H1 (cell line): ENCODE results near the gene CELSR1. TPM values are rescaled to one million over a fixed set of nuclear protein-coding genes. Genes with fewer than 3 reads are reported as not detected.

Experiments
- CTCF ChIA-PET: fragments of 300-600 bp; sonication (Branson Sonifier 250); formaldehyde crosslinking; loops from one replicate; lab custom pipeline; 2021; ENCODE audit not compliant: partially characterized antibody; lab: Charles Lee
- POLR2A ChIA-PET: fragments of 300-600 bp; sonication (Branson Sonifier 250); formaldehyde crosslinking; loops from one replicate; lab custom pipeline; 2021; ENCODE audit warnings: inconsistent platforms; ENCODE audit not compliant: partially characterized antibody; lab: Charles Lee
- DNase-seq, 2 experiments: peaks; one replicate each; pipeline versions ENCODE4 v3.0.0 to v3.0.0-alpha.2; 2010 to 2022; ENCODE audit warnings: low spot score in 2 of 2, low read depth in 1 of 2, mixed read lengths in 1 of 2
- FAIRE-seq: peaks from 2 replicates; lab custom pipeline; 2011; peaks lifted over from hg19 to GRCh38; lab: Jason Lieb, UNC
- H2AFZ ChIP-seq: 2 replicates; pipeline ENCODE4 v1.8.1; 2012; ENCODE audit warnings: low read length, inconsistent platforms
- H2AK5ac ChIP-seq: 2 replicates; pipeline ENCODE4 v1.6.1; 2013; ENCODE audit warnings: low read depth, low read length
- H2BK120ac ChIP-seq: replicated peaks from 2 replicates; pipeline ENCODE3; 2013; ENCODE audit warnings: low read depth, low read length, inconsistent platforms
- H2BK12ac ChIP-seq: 2 replicates; pipeline ENCODE4 v1.6.1; 2013; ENCODE audit warnings: low read depth, low read length
- H2BK15ac ChIP-seq: 2 replicates; pipeline ENCODE4 v1.6.1; 2013; ENCODE audit warnings: low read length
- H2BK20ac ChIP-seq: 2 replicates; pipeline ENCODE4 v1.6.1; 2013; ENCODE audit warnings: low read length
- H2BK5ac ChIP-seq: 2 replicates; pipeline ENCODE4 v1.6.1; 2013; ENCODE audit warnings: low read depth, low read length
- H3K14ac ChIP-seq: 2 replicates; pipeline ENCODE4 v1.6.1; 2013; ENCODE audit warnings: inconsistent platforms; ENCODE audit not compliant: insufficient read length
- H3K18ac ChIP-seq: 2 replicates; pipeline ENCODE4 v1.6.1; 2013; ENCODE audit warnings: low read length; ENCODE audit errors: extremely low read depth
- H3K23ac ChIP-seq: 2 replicates; pipeline ENCODE4 v1.6.1; 2013; ENCODE audit warnings: inconsistent platforms; ENCODE audit not compliant: insufficient read length
- H3K23me2 ChIP-seq: 2 replicates; pipeline ENCODE4 v1.6.1; 2013; ENCODE audit warnings: low read depth, low read length
- H3K27ac ChIP-seq: 2 replicates; pipeline ENCODE4 v1.6.1; 2011; ENCODE audit warnings: low read depth, low read length, inconsistent platforms
- H3K27me3 ChIP-seq, 4 experiments: replicated peaks in 1 of 4; 1 replicate in 1 of 4; 2 replicates in 3 of 4; pipeline versions ENCODE4 v1.6.1 to v1.8.1; 2011 to 2013; ENCODE audit warnings: low read length in 3 of 4, mild to moderate bottlenecking in 3 of 4, inconsistent platforms in 2 of 4, mixed read lengths in 2 of 4, moderate library complexity in 1 of 4; ENCODE audit not compliant: control insufficient read depth in 3 of 4, insufficient read depth in 3 of 4; ENCODE audit errors: extremely low read depth in 1 of 4
- H3K36me3 ChIP-seq, 4 experiments: 2 replicates each; pipeline versions ENCODE4 v1.6.1 to v1.8.1; 2011 to 2013; ENCODE audit warnings: mild to moderate bottlenecking in 4 of 4, low read length in 3 of 4, moderate library complexity in 2 of 4, control low read depth in 1 of 4, inconsistent platforms in 1 of 4; ENCODE audit not compliant: insufficient read depth in 4 of 4, control insufficient read depth in 2 of 4
- H3K4ac ChIP-seq: replicated peaks from 2 replicates; pipeline ENCODE3; 2013; ENCODE audit warnings: low read length, low read depth, mixed read lengths, inconsistent platforms; ENCODE audit not compliant: insufficient read length
- H3K4me1 ChIP-seq, 4 experiments: replicated peaks in 1 of 4; 1 replicate in 1 of 4; 2 replicates in 3 of 4; pipeline versions ENCODE4 v1.6.1 to v1.8.1; 2011 to 2013; ENCODE audit warnings: low read length in 3 of 4, inconsistent platforms in 2 of 4, mixed read lengths in 1 of 4; ENCODE audit not compliant: insufficient read depth in 4 of 4, control insufficient read depth in 3 of 4
- H3K4me2 ChIP-seq, 2 experiments: 2 replicates each; pipeline versions ENCODE4 v1.6.1 to v1.8.1; 2011 to 2013; ENCODE audit warnings: low read depth in 2 of 2, low read length in 2 of 2, control low read depth in 1 of 2, inconsistent platforms in 1 of 2, mild to moderate bottlenecking in 1 of 2; ENCODE audit not compliant: insufficient read depth in 1 of 2
- H3K4me3 ChIP-seq, 4 experiments: fragments of 200-600, 300-600 bp in 1 of 4; sonication (generic), shearing (Covaris generic), sonication (Bioruptor Twin) in 1 of 4; 2 replicates each; pipeline versions ENCODE4 v1.5.1 to v1.8.1; 2011 to 2016; ENCODE audit warnings: low read length in 4 of 4, low read depth in 3 of 4, control low read depth in 2 of 4, inconsistent platforms in 2 of 4, mild to moderate bottlenecking in 2 of 4, mixed read lengths in 1 of 4, moderate library complexity in 1 of 4; ENCODE audit not compliant: insufficient read depth in 2 of 4; ENCODE audit errors: extremely low read depth in 1 of 4
- H3K56ac ChIP-seq: replicated peaks from 2 replicates; pipeline ENCODE3; 2013; ENCODE audit warnings: low read depth, mild to moderate bottlenecking, mixed read lengths, low read length, inconsistent platforms; ENCODE audit not compliant: insufficient read length
- H3K79me1 ChIP-seq: 2 replicates; pipeline ENCODE4 v1.6.1; 2013; ENCODE audit warnings: low read depth, low read length, control low read depth
- H3K79me2 ChIP-seq, 2 experiments: 2 replicates each; pipeline versions ENCODE4 v1.6.1 to v1.8.1; 2012 to 2013; ENCODE audit warnings: low read length in 2 of 2, mild to moderate bottlenecking in 2 of 2, inconsistent platforms in 1 of 2; ENCODE audit not compliant: insufficient read depth in 2 of 2, control insufficient read depth in 1 of 2
- H3K9ac ChIP-seq, 4 experiments: replicated peaks in 1 of 4; 1 replicate in 1 of 4; 2 replicates in 3 of 4; pipeline versions ENCODE4 v1.6.1 to v1.8.1; 2011 to 2013; ENCODE audit warnings: low read depth in 3 of 4, low read length in 3 of 4, control low read depth in 2 of 4, mild to moderate bottlenecking in 2 of 4, moderate library complexity in 2 of 4, inconsistent platforms in 1 of 4; ENCODE audit errors: extremely low read depth in 1 of 4
- H3K9me3 ChIP-seq, 2 experiments: 2 replicates each; pipeline versions ENCODE4 v1.6.1 to v1.8.1; 2012 to 2013; ENCODE audit warnings: mild to moderate bottlenecking in 2 of 2, moderate library complexity in 2 of 2, control low read depth in 1 of 2, inconsistent platforms in 1 of 2, low read depth in 1 of 2, low read length in 1 of 2, mixed read lengths in 1 of 2; ENCODE audit not compliant: insufficient read depth in 2 of 2
- H4K20me1 ChIP-seq, 2 experiments: replicated peaks in 1 of 2; 2 replicates each; pipeline versions ENCODE3 to v1.8.1; 2011 to 2013; ENCODE audit warnings: inconsistent platforms in 2 of 2, low read length in 2 of 2, mild to moderate bottlenecking in 1 of 2; ENCODE audit not compliant: insufficient read depth in 2 of 2, control insufficient read depth in 1 of 2
- H4K5ac ChIP-seq: 2 replicates; pipeline ENCODE4 v1.6.1; 2013; ENCODE audit warnings: low read length, low read depth, mixed read lengths, inconsistent platforms; ENCODE audit not compliant: insufficient read length
- H4K8ac ChIP-seq: 2 replicates; pipeline ENCODE4 v1.8.0; 2013; ENCODE audit warnings: mild to moderate bottlenecking, moderate library complexity, low read length, inconsistent platforms; ENCODE audit not compliant: insufficient read depth; ENCODE audit errors: extremely low read depth
- H4K91ac ChIP-seq: replicated peaks from 2 replicates; pipeline ENCODE3; 2013; ENCODE audit warnings: low read length, mixed read lengths, inconsistent platforms; ENCODE audit not compliant: insufficient read length
- CTCF ChIP-seq, 3 experiments: IDR thresholded peaks; 1 replicate in 2 of 3; 2 replicates in 1 of 3; pipeline versions ENCODE4 v1.5.1 to v1.6.1; 2011; ENCODE audit warnings: low read length in 3 of 3, mild to moderate bottlenecking in 3 of 3, inconsistent platforms in 2 of 3, low read depth in 1 of 3, moderate library complexity in 1 of 3; ENCODE audit not compliant: insufficient read depth in 1 of 3; ENCODE audit errors: control extremely low read depth in 1 of 3
- E2F6 ChIP-seq: IDR thresholded peaks from 2 replicates; pipeline ENCODE4 v1.6.1; 2012; ENCODE audit warnings: inconsistent platforms
- EGR1 ChIP-seq: IDR thresholded peaks from 2 replicates; pipeline ENCODE4 v1.6.1; 2011; ENCODE audit warnings: low read depth, low read length, borderline replicate concordance
- GABPA ChIP-seq: IDR thresholded peaks from 2 replicates; pipeline ENCODE4 v1.6.1; 2011; ENCODE audit warnings: mild to moderate bottlenecking, low read length, moderate library complexity, borderline replicate concordance; ENCODE audit not compliant: insufficient read depth
- KDM4A ChIP-seq: IDR thresholded peaks from one replicate; pipeline ENCODE4 v1.7.1; 2012; ENCODE audit warnings: low read depth, mild to moderate bottlenecking, moderate library complexity, low read length, inconsistent platforms; ENCODE audit not compliant: severe bottlenecking
- RBBP5 ChIP-seq: IDR thresholded peaks from 2 replicates; pipeline ENCODE4 v1.7.1; 2012; ENCODE audit warnings: low read depth, mild to moderate bottlenecking, inconsistent platforms, low read length, moderate library complexity, borderline replicate concordance
- RFX5 ChIP-seq: IDR thresholded peaks from 2 replicates; pipeline ENCODE4 v1.6.1; 2011; ENCODE audit warnings: low read depth, low read length, improper control_type of control experiment, borderline replicate concordance
- WGBS, 2 experiments: shearing (Covaris generic) in 1 of 2; methylation state at CpG; one replicate each; pipeline versions ENCODE4 v1.1.6 to v1.1.7; 2013 to 2015; ENCODE audit warnings: low lambda C conversion rate in 2 of 2, mixed read lengths in 2 of 2, inconsistent platforms in 1 of 2, low coverage in 1 of 2, missing lambda C conversion rate in 1 of 2; ENCODE audit not compliant: insufficient replicate concordance in 2 of 2, insufficient coverage in 1 of 2, insufficient read length in 1 of 2; ENCODE audit errors: extremely low coverage in 1 of 2, missing lambda C conversion rate in 1 of 2; 5-methylcytosine and 5-hydroxymethylcytosine counted together
- polyA plus RNA-seq, 7 experiments: library from polyadenylated mRNA; depleted of rRNA in 3 of 7; stranded (reverse) in 5 of 7; unstranded in 2 of 7; fragments of >200 nt in 5 of 7; fragments of 200-250 nt in 2 of 7; gene quantifications; 1 replicate in 5 of 7; 2 replicates in 1 of 7; 4 replicates in 1 of 7; pipeline versions ENCODE4 v1.2.1 to v1.2.3, GENCODE V29; 2011 to 2013; ENCODE audit warnings: missing spikeins in 2 of 7, mixed read lengths in 2 of 7
- total RNA-seq: library from RNA; stranded (reverse); fragmentation: NEBNext Ultra II Directional; extraction: Animal tissue kit (Norgen Biotek cat#: 25700); gene quantifications from 2 replicates; pipeline ENCODE4 v1.2.1, GENCODE V29; 2021

The CELSR1 gene
- total and polyA plus RNA-seq, 2 of the 8 experiments (the other 6 are each of a cell fraction or from before 2014, with no cell fraction given) = 9.0 to 12.4 TPM

GRCh38 chr22:46379066-46379930 is 158.1 kb downstream of the CELSR1 start:
- no peak overlapping the region for H4K5ac ChIP-seq
- H3K4me3 ChIP-seq = no peak overlapping the region
- peak overlapping the region; percentile 61; the same call in 1 of the 2 replicates for H2BK15ac ChIP-seq
- H3K56ac ChIP-seq = no peak overlapping the region
- H3K79me1 ChIP-seq = no peaks in the 10 kb centered on the region
- H2BK12ac ChIP-seq = 0 out of 2 replicates have a peak overlapping the region, but pooled peaks have one; percentile 84
- no peak overlapping the region for H3K14ac ChIP-seq
- no peak overlapping the region for H3K4ac ChIP-seq
- DNase-seq (no peak), FAIRE-seq (no peak)
- H2BK5ac ChIP-seq = peak overlapping the region; percentile 78; the same call in 1 of the 2 replicates
- no peak overlapping the region for H4K8ac ChIP-seq
- ChIA-PET POLR2A (interaction anchor here (0.7 to 1.5 kb wide), 2 partner anchors 10 to 53 kb away, joined by 3 read pairs; no protein-coding TSS in a partner anchor), CTCF (interaction anchor here (0.8 to 1.2 kb wide), 2 partner anchors 16 to 162 kb away, joined by 3 to 5 read pairs; no protein-coding TSS in a partner anchor)
- no peak overlapping the region for H4K91ac ChIP-seq
- H2AK5ac ChIP-seq = peak overlapping the region; percentile 88; the same call in 1 of the 2 replicates
- H2BK120ac ChIP-seq = no peak overlapping the region
- no peak overlapping the region for H2AFZ ChIP-seq
- H3K79me2 ChIP-seq = no peaks in the 10 kb centered on the region
- H3K27me3 ChIP-seq = no peaks in the 10 kb centered on the region
- peaks cover 0 to 6% (median 0%) of the 10 kb centered on the region in 4 experiments; a peak in 2 of 8 replicates for H3K36me3 ChIP-seq
- no peaks in the 10 kb centered on the region for H3K9me3 ChIP-seq
- H3K23me2 ChIP-seq = no peaks in the 10 kb centered on the region
- peaks cover 0 to 3% of the 10 kb centered on the region in 2 experiments for H4K20me1 ChIP-seq
- H3K18ac ChIP-seq = peak overlapping the region; percentile 72; the same call in 1 of the 2 replicates
- no peak overlapping the region for H2BK20ac ChIP-seq
- no peak overlapping the region for H3K27ac ChIP-seq
- H3K23ac ChIP-seq = no peak overlapping the region
- peak overlapping the region; percentile 11 to 59; a peak in 2 of 4 replicates for H3K4me2 ChIP-seq
- WGBS, 2 experiments = 93% methylated on average over 29 of the region's 29 CpGs; no CpG with 5 or more reads in 1 of the 2 experiments
- H3K4me1 ChIP-seq = peaks cover 0 to 30% (median 27%) of the 10 kb centered on the region in 4 experiments; a peak in 6 of 7 replicates
- no peak overlapping the region for H3K9ac ChIP-seq
- TF ChIP-seq EGR1 = no peak
- TF ChIP-seq CTCF (IDR thresholded peaks at IDR 0.05; ENCODE audit: control extremely low read depth in 1 of 3, insufficient read depth in 1 of 3, low read depth in 1 of 3, low read length in 3 of 3) = no peak
- no peak for TF ChIP-seq RBBP5
- TF ChIP-seq KDM4A = no peak
- no peak for TF ChIP-seq GABPA
- TF ChIP-seq E2F6 = no peak
- TF ChIP-seq RFX5 = no peak
